K562 (cell line): ENCODE data around the gene AP2A2. TPM values are rescaled to one million over a fixed set of nuclear protein-coding genes. Genes with fewer than 3 reads are reported as not detected.

Experiments used
- ATAC-seq: fragments of 200-7000 bp; cut with Tn5 transposase; 3 replicates; pipeline ENCODE4 v1.9.1; 2020; ENCODE audit warnings: moderate library complexity
- BruUV-seq: library from RNA; stranded (reverse); fragments of 400-500 nt; replicated peaks from 2 replicates; lab custom pipeline; 2021; lab: Mats Ljungman, UMichigan
- CTCF ChIA-PET: fragments of 300-600 bp; formaldehyde crosslinking; extraction: SDS; loops from one replicate; lab custom pipeline; 2021; ENCODE audit warnings: low intra/inter-chr PET ratio; lab: Yijun Ruan, JAX
- POLR2A ChIA-PET: fragments of 300-600, 350-650 bp; sonication (Branson Sonifier 250); formaldehyde crosslinking; extraction: SDS; loops from one replicate; lab custom pipeline; 2021; ENCODE audit warnings: antibody characterized with exemption, inconsistent platforms; lab: Yijun Ruan, JAX
- DNase-seq, 4 experiments: peaks; one replicate each; pipeline versions ENCODE4 v3.0.0 to v3.0.0-alpha.2; 2011 to 2018; ENCODE audit warnings: low spot score in 3 of 4, mixed read lengths in 3 of 4; ENCODE audit errors: extremely low read depth in 1 of 4
- FAIRE-seq: peaks from 2 replicates; lab custom pipeline; 2011; peaks lifted over from hg19 to GRCh38; lab: Jason Lieb, UNC
- H2AFZ ChIP-seq: 2 replicates; pipeline ENCODE4 v1.6.0; 2011; ENCODE audit warnings: low read depth, low read length, control low read depth, inconsistent platforms
- H3K27ac ChIP-seq: fragments of 200-600 bp; 3 replicates; pipeline ENCODE4 v1.8.0; 2011; ENCODE audit warnings: low read depth, mild to moderate bottlenecking, control low read depth, inconsistent platforms, low read length, moderate library complexity, mixed read lengths; ENCODE audit errors: extremely low read depth
- H3K27me3 ChIP-seq, 2 experiments: fragments of 300-600 bp in 1 of 2; 2 replicates in 1 of 2; 3 replicates in 1 of 2; pipeline versions ENCODE4 v1.6.0 to v1.8.0; 2011; ENCODE audit warnings: inconsistent platforms in 2 of 2, low read length in 2 of 2, mild to moderate bottlenecking in 1 of 2, mixed read lengths in 1 of 2, moderate library complexity in 1 of 2; ENCODE audit not compliant: control insufficient read depth in 2 of 2, insufficient read depth in 2 of 2
- H3K36me3 ChIP-seq: fragments of 300-600 bp; 3 replicates; pipeline ENCODE4 v1.8.0; 2011; ENCODE audit warnings: mild to moderate bottlenecking, low read length, inconsistent platforms; ENCODE audit not compliant: control insufficient read depth, insufficient read depth
- H3K4me1 ChIP-seq, 2 experiments: fragments of 200-600 bp in 1 of 2; replicated peaks in 1 of 2; 2 replicates in 1 of 2; 3 replicates in 1 of 2; pipeline versions ENCODE4 v1.5.1 to v1.8.0; 2011; ENCODE audit warnings: inconsistent platforms in 2 of 2, low read length in 2 of 2, mild to moderate bottlenecking in 1 of 2, mixed read lengths in 1 of 2, moderate library complexity in 1 of 2; ENCODE audit not compliant: control insufficient read depth in 2 of 2, insufficient read depth in 2 of 2
- H3K4me2 ChIP-seq: 2 replicates; pipeline ENCODE4 v1.6.1; 2011; ENCODE audit warnings: low read length, control low read depth, inconsistent platforms, mixed read lengths; ENCODE audit not compliant: insufficient read depth
- H3K4me3 ChIP-seq: fragments of 200-600 bp; sonication (generic), shearing (Covaris generic); 2 replicates; pipeline ENCODE4 v1.5.1; 2016; ENCODE audit warnings: control low read depth, inconsistent platforms
- H3K79me2 ChIP-seq: fragments of 200-600 bp; 3 replicates; pipeline ENCODE4 v1.8.0; 2011; ENCODE audit warnings: low read length, inconsistent platforms; ENCODE audit not compliant: control insufficient read depth, insufficient read depth
- H3K9ac ChIP-seq, 2 experiments: 2 replicates each; pipeline versions ENCODE4 v1.6.0 to v1.6.1; 2011; ENCODE audit warnings: low read depth in 2 of 2, low read length in 2 of 2, control low read depth in 1 of 2, inconsistent platforms in 1 of 2, mild to moderate bottlenecking in 1 of 2, mixed read lengths in 1 of 2; ENCODE audit not compliant: insufficient read depth in 1 of 2
- H3K9me1 ChIP-seq: one replicate; pipeline ENCODE4 v1.6.0; 2011; ENCODE audit warnings: inconsistent platforms, mild to moderate bottlenecking, low read length, moderate library complexity; ENCODE audit not compliant: control insufficient read depth, insufficient read depth
- H3K9me3 ChIP-seq: replicated peaks from 2 replicates; pipeline ENCODE4 v1.5.1; 2011; ENCODE audit warnings: low read depth, low read length, inconsistent platforms; ENCODE audit not compliant: control insufficient read depth, insufficient read depth
- H4K20me1 ChIP-seq: replicated peaks from 2 replicates; pipeline ENCODE4 v1.6.1; 2011; ENCODE audit warnings: low read length, inconsistent platforms, mixed read lengths; ENCODE audit not compliant: control insufficient read depth, insufficient read depth
- CBFA2T3 ChIP-seq: fragments of 450-650 bp; IDR thresholded peaks from 2 replicates; pipeline ENCODE4 v1.6.1; 2017
- HSF4 ChIP-seq: fragments of 250-450 bp; sonication (Bioruptor Pico); IDR thresholded peaks from 2 replicates; pipeline ENCODE4 v2.1.2; 2022; ENCODE audit warnings: mild to moderate bottlenecking, moderate library complexity, borderline replicate concordance
- ILK ChIP-seq: fragments of 450-650 bp; IDR thresholded peaks from 2 replicates; pipeline ENCODE4 v1.6.1; 2016; ENCODE audit warnings: missing genetic modification characterization, low read depth, mild to moderate bottlenecking, missing compliant biosample characterization, moderate library complexity, borderline replicate concordance
- MAFF ChIP-seq: IDR thresholded peaks from 2 replicates; pipeline ENCODE4 v1.6.1; 2012; ENCODE audit warnings: low read length, improper control_type of control experiment
- MAZ ChIP-seq, 2 experiments: fragments of 450-650 bp in 1 of 2; sonication (generic) in 1 of 2; formaldehyde crosslinking; IDR thresholded peaks in 1 of 2; conservative IDR thresholded peaks in 1 of 2; 2 replicates each; pipeline versions ENCODE4 v1.4.0 to v1.5.0; 2020; ENCODE audit warnings: mild to moderate bottlenecking in 1 of 2, missing genetic modification reagents in 1 of 2
- MNT ChIP-seq, 2 experiments: fragments of 450-650 bp; conservative IDR thresholded peaks; 2 replicates each; pipeline ENCODE4 v1.6.1; 2017; ENCODE audit warnings: mild to moderate bottlenecking in 2 of 2, moderate library complexity in 2 of 2
- PBX2 ChIP-seq, 2 experiments: IDR thresholded peaks in 1 of 2; conservative IDR thresholded peaks in 1 of 2; 2 replicates each; pipeline ENCODE4 v1.6.1; 2016; ENCODE audit warnings: low read depth in 2 of 2, mild to moderate bottlenecking in 1 of 2, missing compliant biosample characterization in 1 of 2, missing genetic modification characterization in 1 of 2, moderate library complexity in 1 of 2
- WGBS: fragments of 100-300 bp; shearing (Covaris generic); methylation state at CpG from one replicate; pipeline ENCODE4 v1.1.6; 2016; ENCODE audit warnings: low coverage, mixed read lengths; ENCODE audit not compliant: insufficient coverage; ENCODE audit errors: missing lambda C conversion rate; 5-methylcytosine and 5-hydroxymethylcytosine counted together
- in situ Hi-C: fragments of 300-500 bp; cut with MboI; formaldehyde crosslinking; loops from 4 replicates; pipeline ENCODE4 v1.15.0; 2018; ENCODE audit warnings: inconsistent platforms, mixed read lengths
- intact Hi-C: fragments of 100-400 bp; cut with micrococcal nuclease; formaldehyde crosslinking; loops from 2 replicates; pipeline ENCODE4 v1.14.2; 2022
- polyA plus RNA-seq, 8 experiments: library from polyadenylated mRNA; depleted of rRNA in 4 of 8; stranded (reverse) in 5 of 8; unstranded in 3 of 8; fragments of >200 nt; fragmentation: Nextera tagmentation in 2 of 8; fragmentation: Illumina TruSeq in 1 of 8; extraction: Ambion mirVana in 2 of 8; extraction: Trizol in 1 of 8; gene quantifications; 2 replicates each; pipeline versions ENCODE4 v1.2.1 to v1.2.3, GENCODE V29; 2011 to 2014; ENCODE audit warnings: inconsistent platforms in 1 of 8, missing spikeins in 1 of 8
- total RNA-seq, 7 experiments: library from RNA; depleted of rRNA in 6 of 7; stranded (reverse); fragments of >200 nt in 6 of 7; fragmentation: Illumina TruSeq in 2 of 7; extraction: Trizol in 2 of 7; gene quantifications; 2 replicates each; pipeline versions ENCODE4 v1.2.1 to v1.2.3, GENCODE V29; 2011 to 2021; ENCODE audit warnings: low replicate concordance in 1 of 7
- TF ChIP-seq, protein P1 (sequence below): sonication (generic); formaldehyde crosslinking; IDR thresholded peaks from 2 replicates; pipeline ENCODE4 v1.8.0; 2022; ENCODE audit warnings: mild to moderate bottlenecking, missing genetic modification reagents
- TF ChIP-seq, protein P2 (sequence below), 2 experiments: fragments of 450-650 bp in 1 of 2; IDR thresholded peaks; 2 replicates each; pipeline ENCODE4 v1.6.1; 2011 to 2017; ENCODE audit warnings: low read depth in 2 of 2, antibody characterized with exemption in 1 of 2, borderline replicate concordance in 1 of 2, low read length in 1 of 2, mild to moderate bottlenecking in 1 of 2, mixed read lengths in 1 of 2; ENCODE audit not compliant: control insufficient read depth in 1 of 2

AP2A2 gene
- total and polyA plus RNA-seq, 9 of the 15 experiments (the other 6 are each of a cell fraction or from before 2014, with no cell fraction given), result 0.69 to 41.7 (median 15.2) TPM

DNA sequence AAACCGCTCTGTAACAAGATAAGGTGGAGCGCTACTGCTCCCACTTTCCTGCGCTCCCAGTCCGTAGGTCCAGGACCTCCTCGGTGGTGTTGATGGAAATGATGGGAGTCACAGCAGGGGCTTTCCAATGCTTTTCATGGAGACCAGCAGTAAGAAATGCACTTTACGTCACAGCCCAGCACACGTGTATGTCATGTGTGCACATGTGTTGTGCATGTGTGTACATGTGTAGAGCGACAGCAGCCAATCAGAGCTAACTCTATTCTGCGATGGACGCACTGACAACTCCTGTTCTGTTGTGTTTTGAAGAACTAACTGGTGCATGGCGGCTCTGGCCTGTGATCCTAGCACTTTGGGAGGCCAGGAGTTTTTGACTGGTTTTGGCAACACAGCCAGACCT is 16.3 kb upstream of the AP2A2 start:
- Histone ChIP-seq H3K36me3 (peaks cover 45% of the 10 kb centered on the region; the same call in 2 of the 3 replicates), H3K9ac (peak overlapping the region; percentile 78 to 97; a peak in 2 of 4 replicates), H2AFZ (no peak overlapping the region), H3K4me2 (peak overlapping the region; percentile 91), H3K9me3 (no peaks in the 10 kb centered on the region), H3K27me3 (no peaks in the 10 kb centered on the region), H4K20me1 (peaks cover 15% of the 10 kb centered on the region; the same call in 1 of the 2 replicates), H3K27ac (no peak overlapping the region), H3K79me2 (peaks cover 40% of the 10 kb centered on the region), H3K9me1 (no peaks in the 10 kb centered on the region), H3K4me3 (peak overlapping the region; percentile 100), H3K4me1 (peaks cover 29 to 52% of the 10 kb centered on the region in 2 experiments)
- BruUV-seq, result no TSS peak
- FAIRE-seq (peak; percentile 19), ATAC-seq (no peak), DNase-seq (no peak)
- ChIA-PET POLR2A (interaction anchor here (0.9 kb wide), 1 partner anchor 69 kb away, joined by 3 read pairs; no protein-coding TSS in a partner anchor), CTCF (no interaction called here)
- in situ Hi-C loops, result no loop called here
- WGBS, result 79% methylated on average over 11 of the region's 11 CpGs
- intact Hi-C loops, result loop anchor here (5.0 kb wide), 1 partner anchor 138 kb away; no protein-coding TSS in a partner anchor
- TF ChIP-seq, protein P1, sequence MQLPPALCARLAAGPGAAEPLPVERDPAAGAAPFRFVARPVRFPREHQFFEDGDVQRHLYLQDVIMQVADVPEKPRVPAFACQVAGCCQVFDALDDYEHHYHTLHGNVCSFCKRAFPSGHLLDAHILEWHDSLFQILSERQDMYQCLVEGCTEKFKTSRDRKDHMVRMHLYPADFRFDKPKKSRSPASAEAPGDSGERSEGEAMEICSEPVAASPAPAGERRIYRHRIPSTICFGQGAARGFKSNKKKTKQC, result no peak
- TF ChIP-seq PBX2 (CRISPR knock-in tag; IDR thresholded peaks at IDR 0.05; ENCODE audit: low read depth), result no peak
- TF ChIP-seq PBX2 (tag; conservative IDR thresholded peaks at IDR 0.05; ENCODE audit: low read depth), result no peak
- TF ChIP-seq MAZ (CRISPR knock-in tag; conservative IDR thresholded peaks at IDR 0.05 in 1 of 2, IDR thresholded peaks at IDR 0.05 in 1 of 2), result no peak
- TF ChIP-seq MNT (conservative IDR thresholded peaks at IDR 0.05), result no peak
- no peak for TF ChIP-seq CBFA2T3
- no peak for TF ChIP-seq ILK (tag)
- TF ChIP-seq MAFF, result no peak
- TF ChIP-seq HSF4 (CRISPR knock-in tag), result no peak
- TF ChIP-seq, protein P2, sequence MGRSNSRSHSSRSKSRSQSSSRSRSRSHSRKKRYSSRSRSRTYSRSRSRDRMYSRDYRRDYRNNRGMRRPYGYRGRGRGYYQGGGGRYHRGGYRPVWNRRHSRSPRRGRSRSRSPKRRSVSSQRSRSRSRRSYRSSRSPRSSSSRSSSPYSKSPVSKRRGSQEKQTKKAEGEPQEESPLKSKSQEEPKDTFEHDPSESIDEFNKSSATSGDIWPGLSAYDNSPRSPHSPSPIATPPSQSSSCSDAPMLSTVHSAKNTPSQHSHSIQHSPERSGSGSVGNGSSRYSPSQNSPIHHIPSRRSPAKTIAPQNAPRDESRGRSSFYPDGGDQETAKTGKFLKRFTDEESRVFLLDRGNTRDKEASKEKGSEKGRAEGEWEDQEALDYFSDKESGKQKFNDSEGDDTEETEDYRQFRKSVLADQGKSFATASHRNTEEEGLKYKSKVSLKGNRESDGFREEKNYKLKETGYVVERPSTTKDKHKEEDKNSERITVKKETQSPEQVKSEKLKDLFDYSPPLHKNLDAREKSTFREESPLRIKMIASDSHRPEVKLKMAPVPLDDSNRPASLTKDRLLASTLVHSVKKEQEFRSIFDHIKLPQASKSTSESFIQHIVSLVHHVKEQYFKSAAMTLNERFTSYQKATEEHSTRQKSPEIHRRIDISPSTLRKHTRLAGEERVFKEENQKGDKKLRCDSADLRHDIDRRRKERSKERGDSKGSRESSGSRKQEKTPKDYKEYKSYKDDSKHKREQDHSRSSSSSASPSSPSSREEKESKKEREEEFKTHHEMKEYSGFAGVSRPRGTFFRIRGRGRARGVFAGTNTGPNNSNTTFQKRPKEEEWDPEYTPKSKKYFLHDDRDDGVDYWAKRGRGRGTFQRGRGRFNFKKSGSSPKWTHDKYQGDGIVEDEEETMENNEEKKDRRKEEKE (IDR thresholded peaks at IDR 0.05; ENCODE audit: borderline replicate concordance in 1 of 2, control insufficient read depth in 1 of 2, low read depth in 2 of 2, low read length in 1 of 2), result no peak
